MCF 10A (cell line): ENCODE results near the gene PPM1H. TPM values are rescaled to one million over a fixed set of nuclear protein-coding genes. Genes with fewer than 3 reads are reported as not detected.
A peak's percentile ranks its signal among the peaks of the same experiment; 100 is the strongest.

ENCODE experiments used
- BruUV-seq: library from RNA; stranded (reverse); fragments of 400-500 nt; replicated peaks from 2 replicates; lab custom pipeline; 2021; lab: Mats Ljungman, UMichigan
- CTCF ChIA-PET: fragments of 300-600 bp; sonication (Branson Sonifier 250); formaldehyde crosslinking; extraction: SDS; loops from one replicate; lab custom pipeline; 2021; ENCODE audit warnings: antibody characterized with exemption, inconsistent platforms; lab: Yijun Ruan, JAX
- POLR2A ChIA-PET: fragments of 300-600, 350-650 bp; sonication (Branson Sonifier 250); formaldehyde crosslinking; extraction: SDS; loops from one replicate; lab custom pipeline; 2020; ENCODE audit warnings: antibody characterized with exemption, inconsistent platforms; lab: Yijun Ruan, JAX
- DNase-seq: peaks from one replicate; pipeline ENCODE4 v3.0.0-alpha.2; 2018; ENCODE audit not compliant: unreplicated experiment
- H3K27ac Mint-ChIP-seq: one replicate; pipeline ENCODE4 v1.8.0; 2022; ENCODE audit warnings: mild to moderate bottlenecking, low read depth, mixed read lengths; ENCODE audit not compliant: unreplicated experiment
- H3K27me3 Mint-ChIP-seq: one replicate; pipeline ENCODE4 v1.8.0; 2022; ENCODE audit warnings: mixed read lengths; ENCODE audit not compliant: insufficient read depth, unreplicated experiment
- H3K36me3 Mint-ChIP-seq: one replicate; pipeline ENCODE4 v1.8.0; 2022; ENCODE audit warnings: mild to moderate bottlenecking, moderate library complexity, mixed read lengths; ENCODE audit not compliant: insufficient read depth, unreplicated experiment
- H3K4me1 Mint-ChIP-seq: one replicate; pipeline ENCODE4 v1.8.0; 2022; ENCODE audit warnings: mixed read lengths; ENCODE audit not compliant: insufficient read depth, unreplicated experiment
- H3K4me3 Mint-ChIP-seq: one replicate; pipeline ENCODE4 v1.8.0; 2022; ENCODE audit warnings: mild to moderate bottlenecking, moderate library complexity, mixed read lengths; ENCODE audit not compliant: unreplicated experiment
- H3K9me3 Mint-ChIP-seq: one replicate; pipeline ENCODE4 v1.8.0; 2022; ENCODE audit warnings: mixed read lengths; ENCODE audit not compliant: unreplicated experiment
- CTCF ChIP-seq: fragments of 200-600 bp; IDR thresholded peaks from one replicate; pipeline ENCODE4 v1.8.0; 2022; ENCODE audit warnings: antibody characterized with exemption, mild to moderate bottlenecking; ENCODE audit not compliant: unreplicated experiment
- intact Hi-C: fragments of 100-400 bp; cut with micrococcal nuclease; formaldehyde crosslinking; loops from 2 replicates; pipeline ENCODE4 v1.14.1; 2022
- total RNA-seq: library from RNA; stranded (reverse); gene quantifications from 2 replicates; pipeline ENCODE4 v1.2.3, GENCODE V29; 2022

Gene PPM1H
- total RNA-seq, 1 experiment from 2014 or later, result 0.49 TPM

GRCh38 chr12:62603811-62604098 is 331.2 kb downstream of the PPM1H start:
- POLR2A ChIA-PET, result interaction anchor here (0.6 to 2.7 kb wide), 22 partner anchors 9 to 676 kb away, joined by 3 to 27 read pairs (median 4); partner anchors contain the start of gene MON2
- Mint-ChIP-seq H3K27me3 (no peaks in the 10 kb centered on the region), H3K4me3 (peak overlapping the region; percentile 94), H3K9me3 (no peaks in the 10 kb centered on the region), H3K4me1 (peaks cover 29% of the 10 kb centered on the region), H3K27ac (peak overlapping the region; percentile 100), H3K36me3 (peaks cover 9% of the 10 kb centered on the region)
- no peak for DNase-seq
- no peak for TF ChIP-seq CTCF
- CTCF ChIA-PET, result interaction anchor here (1.0 to 3.3 kb wide), 11 partner anchors 11 to 465 kb away, joined by 3 to 32 read pairs (median 5); no protein-coding TSS in a partner anchor
- BruUV-seq, result no TSS peak
- intact Hi-C loops, result loop anchor here (1.0 to 10.0 kb wide), 6 partner anchors 22 to 461 kb away; partner anchors contain the start of gene USP15

GRCh38 chr12:62603061-62603810 is 331.7 kb downstream of the PPM1H start:
- no peaks in the 10 kb centered on the region for H3K9me3 Mint-ChIP-seq
- H3K27me3 Mint-ChIP-seq, result no peaks in the 10 kb centered on the region
- TF ChIP-seq CTCF, result peak; percentile 20
- peak; percentile 87 for DNase-seq
- H3K4me3 Mint-ChIP-seq, result peak overlapping the region; percentile 94
- intact Hi-C loops, result loop anchor here (1.0 to 10.0 kb wide), 6 partner anchors 22 to 462 kb away; partner anchors contain the start of gene USP15
- ChIA-PET CTCF (interaction anchor here (0.8 to 3.3 kb wide), 18 partner anchors 10 to 465 kb away, joined by 3 to 32 read pairs (median 4); no protein-coding TSS in a partner anchor), POLR2A (interaction anchor here (0.6 to 2.7 kb wide), 31 partner anchors 9 to 466 kb away, joined by 3 to 27 read pairs (median 4); partner anchors contain the start of gene MON2)
- H3K4me1 Mint-ChIP-seq, result peaks cover 29% of the 10 kb centered on the region
- peaks cover 9% of the 10 kb centered on the region for H3K36me3 Mint-ChIP-seq
- H3K27ac Mint-ChIP-seq, result peak overlapping the region; percentile 100
- BruUV-seq, result no TSS peak

GRCh38 chr12:62602255-62603060 is 332.5 kb downstream of the PPM1H start:
- Mint-ChIP-seq H3K27me3 (no peaks in the 10 kb centered on the region), H3K27ac (peak overlapping the region; percentile 100), H3K36me3 (peaks cover 9% of the 10 kb centered on the region), H3K4me1 (peaks cover 29% of the 10 kb centered on the region), H3K4me3 (peak overlapping the region; percentile 94), H3K9me3 (no peaks in the 10 kb centered on the region)
- POLR2A ChIA-PET, result interaction anchor here (0.6 to 2.7 kb wide), 33 partner anchors 8 to 466 kb away, joined by 3 to 27 read pairs (median 4); partner anchors contain the start of gene MON2
- intact Hi-C loops, result loop anchor here (1.0 to 10.0 kb wide), 6 partner anchors 21 to 462 kb away; partner anchors contain the start of gene USP15
- CTCF ChIA-PET, result interaction anchor here (0.6 to 3.3 kb wide), 16 partner anchors 10 to 411 kb away, joined by 3 to 32 read pairs (median 6); no protein-coding TSS in a partner anchor
- BruUV-seq, result TSS peak; percentile 66
- DNase-seq, result peak; percentile 87
- no peak for TF ChIP-seq CTCF
